HG02798 (cell line): ENCODE measurements around the gene XIRP2.
"Not testable (repeated sequence)": the region's sequence is repeated elsewhere in the genome, so short reads cannot be mapped to it uniquely, and the experiment has no call there.

ENCODE experiments used
- ATAC-seq: cut with Tn5 transposase; IDR thresholded peaks from one replicate; pipeline ENCODE4 v1.9.1; 2021; ENCODE audit warnings: mild to moderate bottlenecking; ENCODE audit not compliant: unreplicated experiment, poor library complexity

The XIRP2 gene

GRCh38 chr2:167017021-167017420 is 128.7 kb downstream of the XIRP2 start:
- ATAC-seq: no peak

DNA sequence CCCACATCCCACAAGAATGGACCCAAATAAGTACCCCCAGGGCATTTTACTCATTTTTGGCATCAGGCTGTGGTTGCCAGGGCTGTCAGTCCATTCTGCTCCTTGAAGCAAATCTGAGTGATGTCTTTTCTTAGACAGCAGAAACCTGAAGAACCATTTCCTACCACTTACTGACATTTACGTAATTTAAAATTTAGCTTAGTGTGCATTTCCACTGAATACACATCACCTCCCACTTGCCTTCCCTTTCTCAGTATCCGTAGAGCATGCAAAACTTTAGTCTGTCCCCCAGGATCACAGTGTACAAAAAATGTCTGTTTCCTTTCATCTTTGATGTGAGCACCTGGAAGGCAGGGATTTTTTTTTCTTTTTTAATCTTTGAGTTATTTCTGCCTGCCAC is 130.3 kb downstream of the XIRP2 start:
- ATAC-seq: no peak

GRCh38 chr2:167028503-167028902 is 140.2 kb downstream of the XIRP2 start:
- ATAC-seq: no peak

DNA sequence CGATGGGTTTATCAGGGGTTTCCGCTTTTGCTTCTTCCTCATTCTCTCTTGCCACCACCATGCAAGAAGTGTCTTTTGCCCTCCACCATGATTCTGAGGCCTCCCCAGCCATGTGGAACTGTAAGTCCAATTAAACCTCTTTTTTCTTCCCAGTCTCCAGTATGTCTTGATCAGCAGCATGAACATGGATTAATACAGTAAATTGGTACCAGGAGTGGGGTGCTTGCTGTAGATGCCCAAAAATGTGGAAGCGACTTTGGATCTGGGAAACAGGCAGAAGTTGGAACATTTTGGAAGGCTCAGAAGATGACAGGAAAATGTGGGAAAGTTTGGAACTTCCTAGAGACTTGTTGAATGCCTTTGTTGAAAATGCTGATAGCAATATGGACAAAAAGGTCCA is 146.7 kb downstream of the XIRP2 start:
- not testable (repeated sequence) for ATAC-seq

GRCh38 chr2:167048829-167049228 is 160.5 kb downstream of the XIRP2 start:
- ATAC-seq: no peak

- no peak for ATAC-seq
These were observed 161.4 kb downstream of the XIRP2 start for GRCh38 chr2:167049659-167050058.

- ATAC-seq: no peak
These were observed 164.5 kb downstream of the XIRP2 start for GRCh38 chr2:167052825-167053224.

GRCh38 chr2:167054881-167055280 is 166.6 kb downstream of the XIRP2 start:
- ATAC-seq: no peak

DNA sequence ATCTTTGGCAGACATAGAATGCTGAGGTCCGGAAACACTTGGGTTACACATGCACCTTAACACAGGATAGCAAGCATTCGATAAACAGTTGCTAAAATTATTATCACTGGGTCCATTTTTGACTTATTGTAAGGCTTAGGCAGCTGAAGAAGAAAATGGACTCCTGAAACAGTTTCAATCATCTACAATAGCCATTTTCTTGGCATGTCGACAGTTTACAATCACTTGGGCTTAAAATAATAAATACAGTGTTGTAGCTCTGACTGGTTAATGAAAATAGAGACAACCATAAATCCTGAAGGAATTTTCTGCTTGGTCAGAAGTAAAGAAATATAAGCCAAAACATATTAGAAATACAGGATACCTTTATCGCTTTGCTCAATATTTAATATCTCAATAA is 169.2 kb downstream of the XIRP2 start:
- ATAC-seq: no peak

GRCh38 chr2:167059173-167059572 is 170.9 kb downstream of the XIRP2 start:
- no peak for ATAC-seq

DNA sequence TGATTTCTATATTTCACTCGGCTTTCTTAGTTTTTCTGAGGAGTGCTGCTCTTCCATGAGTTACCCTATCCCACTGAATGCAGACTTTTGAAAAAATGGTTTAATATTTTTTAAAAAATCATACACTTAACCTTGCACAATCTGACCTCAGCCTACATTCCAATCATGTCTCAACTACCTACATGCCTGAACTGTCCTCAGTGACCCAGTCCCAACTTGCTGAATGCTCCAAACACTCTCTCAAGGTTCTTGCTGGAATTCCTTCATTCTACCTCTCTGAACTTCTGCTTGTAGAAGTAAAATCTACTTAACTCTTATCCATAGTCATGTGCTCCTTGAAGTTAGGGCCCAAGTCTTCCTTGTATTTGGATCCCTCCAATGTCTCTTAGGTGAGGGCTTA is 181.6 kb downstream of the XIRP2 start:
- ATAC-seq: no peak

- not testable (repeated sequence) for ATAC-seq
These were observed 187.4 kb downstream of the XIRP2 start for GRCh38 chr2:167075708-167076107.

DNA sequence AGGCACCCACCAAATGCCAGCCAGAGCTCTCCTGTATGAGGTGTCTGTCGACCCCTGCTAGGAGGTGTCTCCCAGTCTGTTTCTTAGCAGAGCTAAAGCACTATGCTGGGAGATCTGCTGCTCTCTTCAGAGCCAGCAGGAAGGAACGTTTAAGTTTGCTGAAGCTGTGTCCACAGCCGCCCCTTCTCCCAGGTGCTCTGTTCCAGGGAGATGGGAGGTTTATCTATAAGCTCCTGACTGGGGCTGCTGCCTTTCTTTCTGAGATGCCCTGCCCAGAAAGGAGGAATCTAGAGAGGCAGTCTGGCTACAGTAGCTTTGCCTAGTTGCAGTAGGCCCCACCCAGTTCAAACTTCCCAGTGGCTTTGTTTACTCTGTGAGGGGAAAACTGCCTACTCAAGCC is 210.7 kb downstream of the XIRP2 start:
- ATAC-seq: not testable (repeated sequence)

- ATAC-seq: no peak
These were observed 212.2 kb downstream of the XIRP2 start for GRCh38 chr2:167100506-167100905.

DNA sequence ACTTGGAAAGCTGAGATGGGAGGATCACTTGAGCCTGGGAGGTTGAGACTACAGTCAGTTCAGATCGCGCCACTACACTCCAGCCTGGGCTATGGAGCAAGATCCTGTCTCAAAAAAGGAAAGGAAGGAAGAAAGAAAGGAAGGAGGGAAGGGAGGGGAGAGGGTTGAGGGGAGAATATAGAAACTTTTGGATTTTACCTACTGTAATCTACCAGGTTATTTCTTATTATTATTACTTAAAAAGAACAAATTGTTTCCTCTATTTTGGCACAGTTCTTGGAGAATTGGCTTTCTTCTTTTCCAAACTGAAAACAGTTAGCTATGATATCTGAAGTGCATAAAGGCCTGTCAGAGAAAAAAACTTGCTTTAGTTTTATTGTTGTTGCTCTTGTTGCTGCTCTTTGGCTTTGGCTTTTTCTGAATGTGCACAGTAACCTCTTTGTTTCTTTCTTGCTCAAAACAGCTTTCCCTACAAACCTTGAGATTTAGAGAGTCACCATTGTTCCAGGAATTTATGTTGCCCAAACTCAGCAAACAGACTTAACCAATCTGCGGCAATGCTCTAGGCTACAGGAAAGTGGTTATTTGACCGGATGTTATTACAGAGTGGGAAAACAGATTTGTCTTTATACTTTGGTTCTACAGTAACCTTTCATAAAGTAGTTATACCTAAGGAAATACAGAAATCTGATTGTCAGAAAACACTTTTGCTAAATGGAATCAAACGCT is 214.9 kb downstream of the XIRP2 start:
- no peak for ATAC-seq

GRCh38 chr2:167103757-167104133 is 215.5 kb downstream of the XIRP2 start:
- no peak for ATAC-seq

DNA sequence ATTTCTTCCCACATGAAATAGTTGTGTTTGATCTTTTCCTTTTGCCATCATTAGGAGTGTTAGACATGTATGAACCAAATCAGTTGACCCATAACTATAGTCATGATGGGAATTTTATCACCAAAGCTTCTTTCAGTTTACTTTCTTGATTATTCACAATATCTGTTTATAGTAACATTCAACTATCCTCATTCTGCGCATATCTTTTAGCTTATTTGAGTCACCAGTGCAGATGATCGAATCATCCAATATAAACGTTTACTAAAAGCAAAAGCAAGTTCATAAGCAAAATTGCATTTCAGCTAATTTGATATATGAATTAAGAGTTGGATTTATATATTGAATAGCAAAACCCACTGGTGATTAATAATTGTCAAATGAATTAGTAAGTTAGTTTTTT is 216.4 kb downstream of the XIRP2 start:
- ATAC-seq: no peak

DNA sequence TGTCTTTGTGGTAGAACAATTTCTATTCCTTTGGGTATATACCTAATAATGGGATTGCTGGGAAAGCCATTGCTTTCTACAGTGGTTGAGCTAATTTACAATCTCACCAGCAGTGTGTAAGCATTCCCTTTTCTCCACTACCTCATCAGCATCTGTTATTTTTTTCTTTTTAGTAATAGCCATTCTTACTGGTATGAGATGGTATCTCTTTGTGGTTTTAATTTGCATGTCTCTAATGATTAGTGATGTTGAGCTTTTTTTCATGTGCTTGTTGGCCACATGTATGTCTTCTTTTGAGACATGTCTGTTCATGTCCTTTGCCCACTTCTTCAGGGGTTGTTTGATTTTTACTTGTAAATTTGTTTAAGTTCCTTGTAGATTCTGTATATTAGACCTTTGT is 221.4 kb downstream of the XIRP2 start:
- ATAC-seq: peak; percentile 46

DNA sequence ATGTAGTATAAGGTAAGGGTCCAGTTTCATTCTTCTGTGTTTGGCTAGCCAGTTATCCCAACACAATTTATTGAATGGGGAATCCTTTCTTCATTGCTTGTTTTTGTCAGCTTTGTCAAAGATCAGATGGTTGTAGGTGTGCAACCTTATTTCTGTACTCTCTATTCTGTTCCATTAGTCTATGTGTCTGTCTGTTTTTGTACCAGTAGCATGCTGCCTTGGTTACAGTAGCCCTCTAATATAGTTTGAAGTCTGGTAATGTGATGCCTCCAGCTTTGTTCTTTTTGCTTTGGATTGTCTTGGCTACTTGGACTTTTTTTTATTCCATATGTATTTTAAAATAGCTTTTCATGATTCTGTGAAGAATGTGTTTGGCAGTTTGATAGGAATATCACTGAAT is 222.1 kb downstream of the XIRP2 start:
- no peak for ATAC-seq

GRCh38 chr2:167114018-167114417 is 225.7 kb downstream of the XIRP2 start:
- ATAC-seq: no peak

GRCh38 chr2:167115541-167115940 is 227.3 kb downstream of the XIRP2 start:
- ATAC-seq: no peak

DNA sequence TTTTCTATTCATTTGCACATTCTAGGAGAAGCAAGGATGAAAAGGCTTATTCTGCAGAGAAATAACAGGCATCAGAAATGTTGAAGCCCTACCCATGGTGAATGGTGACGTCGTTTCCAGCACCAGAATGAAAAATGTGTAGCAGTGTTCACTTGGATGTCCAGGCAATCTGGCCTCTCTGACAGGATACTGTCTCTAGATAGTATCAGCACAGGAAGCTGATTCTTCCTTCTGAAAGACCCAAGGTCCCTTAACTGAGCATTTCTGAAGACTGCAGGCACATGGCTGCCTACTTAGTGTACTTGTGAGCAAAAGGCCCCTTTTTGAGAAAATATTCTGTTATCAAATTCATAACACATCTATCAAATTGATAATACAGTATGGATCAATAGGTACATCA is 234.1 kb downstream of the XIRP2 start:
- no peak for ATAC-seq

- no peak for ATAC-seq
These were observed 237.9 kb downstream of the XIRP2 start for GRCh38 chr2:167126165-167126564.
